ENCODE data around the gene ERGIC1. TPM values are rescaled to one million over a fixed set of nuclear protein-coding genes. Genes with fewer than 3 reads are reported as not detected.
A peak's percentile ranks its signal among the peaks of the same experiment; 100 is the strongest.
"Not testable (repeated sequence)": the region's sequence is repeated elsewhere in the genome, so short reads cannot be mapped to it uniquely, and the experiment has no call there.

ERGIC1 gene
- total RNA-seq, 4 donors from 2014 or later = 156 to 214 (median 175) TPM

DNA sequence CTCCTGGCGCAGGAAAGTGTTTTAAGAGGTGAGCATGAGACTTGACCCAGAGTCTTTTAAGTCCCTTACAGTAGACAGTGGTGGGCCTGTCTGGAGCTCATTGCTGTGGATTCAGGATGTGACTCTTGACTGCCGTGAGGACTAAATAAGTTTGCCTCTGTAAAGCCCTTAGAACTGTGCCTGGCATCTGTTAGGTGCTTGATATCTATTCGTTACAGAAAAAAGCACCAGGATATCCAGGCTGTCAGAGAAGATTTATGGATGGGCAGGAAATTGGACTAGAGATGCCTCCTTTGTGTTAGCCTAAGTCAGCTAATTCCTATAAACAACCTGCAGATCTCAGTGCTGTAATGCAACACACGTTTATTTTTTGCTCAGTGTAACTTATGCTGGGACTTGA is 12.6 kb downstream of the ERGIC1 start:
- Histone ChIP-seq H3K4me1 (peaks cover 46 to 58% of the 10 kb centered on the region in 2 donors), H3K36me3 (no peaks in the 10 kb centered on the region), H3K9me3 (no peaks in the 10 kb centered on the region), H3K27me3 (no peaks in the 10 kb centered on the region), H3K27ac (no peak overlapping the region), H3K4me3 (replicated peaks in 1 of 3) (no peak overlapping the region)
- TF ChIP-seq POLR2A (IDR thresholded peaks at IDR 0.05) = no peak
- WGBS, 2 donors = 65 to 69% methylated on average over 4 of the region's 4 CpGs
- intact Hi-C loops (cut with DNase I) = loop anchor here (5.0 kb wide), 1 partner anchor 69 kb away; no protein-coding TSS in a partner anchor
- no peak for DNase-seq

DNA sequence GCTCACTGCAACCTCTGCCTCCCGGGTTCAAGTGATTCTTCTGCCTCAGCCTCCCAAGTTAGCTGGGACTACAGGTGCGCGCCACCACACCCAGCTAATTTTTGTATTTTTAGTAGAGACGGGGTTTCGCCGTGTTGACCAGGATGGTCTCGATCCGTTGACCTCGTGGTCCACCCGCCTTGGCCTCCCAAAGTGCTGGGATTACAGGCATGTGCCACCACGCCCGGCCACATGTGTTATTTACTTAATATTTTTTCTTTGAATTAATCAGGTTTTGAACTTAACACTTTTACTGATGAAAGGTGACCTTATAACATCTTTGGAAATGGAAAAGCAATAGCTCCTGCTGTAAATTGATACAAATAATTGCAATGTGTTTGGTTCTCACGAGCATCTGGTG is 13.5 kb downstream of the ERGIC1 start:
- DNase-seq; H3K36me3 ChIP-seq; H3K27me3 ChIP-seq; H3K4me3 ChIP-seq (replicated peaks in 1 of 3); H3K9me3 ChIP-seq: not testable (repeated sequence)
- Histone ChIP-seq H3K27ac (peak overlapping the region in 2 of 3 donors; percentile 15 to 97), H3K4me1 (peaks cover 49 to 67% of the 10 kb centered on the region in 2 donors)
- intact Hi-C loops (cut with DNase I) = loop anchor here (5.0 kb wide), 1 partner anchor 70 kb away; no protein-coding TSS in a partner anchor
- WGBS, 2 donors = 87 to 88% methylated on average over 13 of the region's 13 CpGs

DNA sequence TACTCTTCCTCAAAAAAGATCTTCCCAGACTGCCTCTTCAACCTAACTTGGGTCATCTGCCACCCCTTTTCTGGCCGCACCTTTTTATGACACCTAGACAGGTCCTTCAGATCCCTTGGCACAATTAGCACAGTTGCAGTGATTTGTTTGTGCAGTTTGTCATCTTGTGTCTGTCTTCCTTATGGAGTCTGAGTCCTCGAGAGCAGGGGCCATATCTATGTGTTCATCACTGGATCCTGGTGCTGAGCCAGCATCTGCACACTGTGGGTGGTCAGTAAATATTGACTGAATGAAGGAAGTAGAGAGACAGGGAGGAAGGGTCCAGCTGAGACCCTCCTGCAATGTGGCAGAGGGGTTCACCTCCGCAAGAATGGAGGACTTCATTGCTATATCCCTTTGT is 14.4 kb downstream of the ERGIC1 start:
- DNase-seq = no peak
- Histone ChIP-seq H3K27ac (peak overlapping the region; percentile 95 to 98 (median 97)), H3K27me3 (no peaks in the 10 kb centered on the region), H3K36me3 (no peaks in the 10 kb centered on the region), H3K4me1 (peaks cover 58 to 75% of the 10 kb centered on the region in 2 donors), H3K4me3 (replicated peaks in 1 of 3) (no peak overlapping the region), H3K9me3 (no peaks in the 10 kb centered on the region)
- intact Hi-C loops (cut with DNase I) = loop anchor here (5.0 kb wide), 1 partner anchor 71 kb away; no protein-coding TSS in a partner anchor
- 84 to 86% methylated on average over 3 of the region's 3 CpGs for WGBS, 2 donors
- TF ChIP-seq, protein P1, sequence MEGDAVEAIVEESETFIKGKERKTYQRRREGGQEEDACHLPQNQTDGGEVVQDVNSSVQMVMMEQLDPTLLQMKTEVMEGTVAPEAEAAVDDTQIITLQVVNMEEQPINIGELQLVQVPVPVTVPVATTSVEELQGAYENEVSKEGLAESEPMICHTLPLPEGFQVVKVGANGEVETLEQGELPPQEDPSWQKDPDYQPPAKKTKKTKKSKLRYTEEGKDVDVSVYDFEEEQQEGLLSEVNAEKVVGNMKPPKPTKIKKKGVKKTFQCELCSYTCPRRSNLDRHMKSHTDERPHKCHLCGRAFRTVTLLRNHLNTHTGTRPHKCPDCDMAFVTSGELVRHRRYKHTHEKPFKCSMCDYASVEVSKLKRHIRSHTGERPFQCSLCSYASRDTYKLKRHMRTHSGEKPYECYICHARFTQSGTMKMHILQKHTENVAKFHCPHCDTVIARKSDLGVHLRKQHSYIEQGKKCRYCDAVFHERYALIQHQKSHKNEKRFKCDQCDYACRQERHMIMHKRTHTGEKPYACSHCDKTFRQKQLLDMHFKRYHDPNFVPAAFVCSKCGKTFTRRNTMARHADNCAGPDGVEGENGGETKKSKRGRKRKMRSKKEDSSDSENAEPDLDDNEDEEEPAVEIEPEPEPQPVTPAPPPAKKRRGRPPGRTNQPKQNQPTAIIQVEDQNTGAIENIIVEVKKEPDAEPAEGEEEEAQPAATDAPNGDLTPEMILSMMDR (IDR thresholded peaks at IDR 0.05) = no peak
- no peak for TF ChIP-seq POLR2A (IDR thresholded peaks at IDR 0.05)

DNA sequence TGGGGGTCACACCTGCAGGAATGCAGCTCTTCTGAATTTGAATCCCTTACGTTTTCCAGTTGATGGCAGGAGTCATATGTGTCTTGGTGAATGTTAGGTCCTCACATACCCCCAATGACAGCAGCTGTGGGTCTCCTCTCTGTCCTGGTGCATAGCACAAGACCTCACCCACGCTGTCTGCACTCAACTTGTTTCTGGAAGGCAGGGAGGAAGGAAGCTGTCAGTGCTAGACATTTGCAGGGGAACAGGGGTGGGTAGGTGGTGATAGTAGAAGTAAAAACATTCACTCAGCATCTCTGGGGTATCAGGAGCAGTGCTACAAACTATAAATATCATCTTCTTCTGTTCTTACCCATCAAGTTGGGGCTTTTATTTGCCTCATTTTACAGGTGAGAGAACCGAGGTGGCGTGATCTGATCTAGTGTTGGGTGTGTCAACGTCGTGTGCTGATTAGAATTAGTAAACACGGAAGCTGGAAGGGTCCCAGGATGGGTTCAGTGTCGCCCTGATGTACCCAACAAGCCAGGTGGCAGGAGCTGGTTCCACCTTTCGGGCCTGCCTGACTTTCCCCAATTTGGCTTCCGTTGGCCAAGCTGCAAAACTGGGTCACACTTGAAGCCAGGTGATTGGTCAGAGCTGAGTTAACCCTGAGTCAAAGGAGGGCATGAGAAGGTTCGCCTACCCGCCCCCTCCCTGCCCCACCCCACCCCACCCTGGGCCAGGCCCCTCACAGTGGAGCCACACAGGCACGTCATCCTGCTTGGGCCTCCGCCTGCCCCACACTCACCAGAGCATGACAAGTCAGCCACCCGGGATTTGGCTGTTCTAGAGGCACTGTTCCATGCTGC is 15.8 kb downstream of the ERGIC1 start:
- peak; percentile 94 to 95 for DNase-seq
- Histone ChIP-seq H3K36me3 (no peaks in the 10 kb centered on the region), H3K4me1 (peaks cover 67 to 89% of the 10 kb centered on the region in 2 donors), H3K4me3 (replicated peaks in 1 of 3) (no peak overlapping the region), H3K9me3 (no peaks in the 10 kb centered on the region), H3K27me3 (no peaks in the 10 kb centered on the region), H3K27ac (peak overlapping the region; percentile 95 to 98 (median 97))
- WGBS, 2 donors = 53 to 60% methylated on average over 8 to 14 of the region's 15 CpGs
- intact Hi-C loops (cut with DNase I) = loop anchor here (5.0 kb wide), 1 partner anchor 73 kb away; no protein-coding TSS in a partner anchor
- no peak for TF ChIP-seq POLR2A (IDR thresholded peaks at IDR 0.05)
- TF ChIP-seq, protein P1 (IDR thresholded peaks at IDR 0.05) = no peak

DNA sequence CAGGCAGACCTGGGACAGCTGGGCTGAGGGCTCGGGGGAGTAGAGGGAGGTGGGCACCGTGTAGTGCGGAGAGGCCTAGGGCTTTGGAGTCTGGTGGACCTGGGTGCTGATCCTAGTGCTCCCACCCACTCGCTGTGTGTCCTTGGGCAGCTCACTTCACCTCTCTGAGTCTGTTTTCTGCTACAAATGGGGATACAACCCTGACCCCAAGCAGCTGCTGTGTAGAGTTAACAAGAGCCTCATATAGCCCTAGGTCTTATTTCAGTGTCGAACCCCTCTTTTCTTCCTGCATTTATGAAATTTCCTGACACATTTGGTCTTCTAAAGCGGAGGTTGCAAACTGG is 16.4 kb downstream of the ERGIC1 start:
- Histone ChIP-seq H3K27me3 (no peaks in the 10 kb centered on the region), H3K4me1 (peaks cover 69 to 91% of the 10 kb centered on the region in 2 donors), H3K9me3 (no peaks in the 10 kb centered on the region), H3K4me3 (replicated peaks in 1 of 3) (no peak overlapping the region), H3K27ac (peak overlapping the region; percentile 95 to 98 (median 97)), H3K36me3 (no peaks in the 10 kb centered on the region)
- peak in 1 of 2 donors; percentile 67 for TF ChIP-seq POLR2A (IDR thresholded peaks at IDR 0.05)
- TF ChIP-seq, protein P1 (IDR thresholded peaks at IDR 0.05) = no peak
- DNase-seq = no peak
- intact Hi-C loops (cut with DNase I) = no loop called here
- WGBS, 2 donors = 66 to 93% methylated on average over 3 to 6 of the region's 6 CpGs

DNA sequence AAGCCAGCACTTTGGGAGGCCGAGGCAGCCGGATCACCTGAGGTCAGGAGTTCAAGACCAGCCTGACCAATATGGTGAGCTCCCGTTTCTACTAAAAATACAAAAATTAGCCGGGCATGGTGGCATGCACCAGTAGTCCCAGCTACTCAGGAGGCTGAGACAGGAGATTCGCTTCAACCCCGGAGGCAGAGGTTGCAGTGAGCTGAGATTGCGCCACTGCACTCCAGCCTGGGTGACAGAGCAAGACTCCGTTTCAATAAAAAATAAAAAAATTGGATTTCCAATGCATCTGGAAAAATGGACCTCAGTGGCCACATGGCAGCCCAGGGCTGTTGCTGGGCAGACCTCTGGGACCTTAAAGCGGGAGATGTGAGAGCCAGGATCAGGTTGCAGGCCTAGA is 17.2 kb downstream of the ERGIC1 start:
- DNase-seq; H3K9me3 ChIP-seq; H3K4me3 ChIP-seq (replicated peaks in 1 of 3); intact Hi-C loops (cut with DNase I); H3K27me3 ChIP-seq; H3K36me3 ChIP-seq: not testable (repeated sequence)
- peaks cover 75 to 94% of the 10 kb centered on the region in 2 donors for H3K4me1 ChIP-seq
- 77% methylated on average over 9 of the region's 9 CpGs for WGBS, 2 donors
- peak overlapping the region; percentile 95 to 98 (median 97) for H3K27ac ChIP-seq

Data from thyroid gland (tissue), 4 donors.